ENCODE measurements around the gene GSG1L. TPM values are rescaled to one million over a fixed set of nuclear protein-coding genes. Genes with fewer than 3 reads are reported as not detected.
A peak's percentile ranks its signal among the peaks of the same experiment; 100 is the strongest.

The GSG1L gene
- polyA plus RNA-seq, 3 donors = not detected

DNA sequence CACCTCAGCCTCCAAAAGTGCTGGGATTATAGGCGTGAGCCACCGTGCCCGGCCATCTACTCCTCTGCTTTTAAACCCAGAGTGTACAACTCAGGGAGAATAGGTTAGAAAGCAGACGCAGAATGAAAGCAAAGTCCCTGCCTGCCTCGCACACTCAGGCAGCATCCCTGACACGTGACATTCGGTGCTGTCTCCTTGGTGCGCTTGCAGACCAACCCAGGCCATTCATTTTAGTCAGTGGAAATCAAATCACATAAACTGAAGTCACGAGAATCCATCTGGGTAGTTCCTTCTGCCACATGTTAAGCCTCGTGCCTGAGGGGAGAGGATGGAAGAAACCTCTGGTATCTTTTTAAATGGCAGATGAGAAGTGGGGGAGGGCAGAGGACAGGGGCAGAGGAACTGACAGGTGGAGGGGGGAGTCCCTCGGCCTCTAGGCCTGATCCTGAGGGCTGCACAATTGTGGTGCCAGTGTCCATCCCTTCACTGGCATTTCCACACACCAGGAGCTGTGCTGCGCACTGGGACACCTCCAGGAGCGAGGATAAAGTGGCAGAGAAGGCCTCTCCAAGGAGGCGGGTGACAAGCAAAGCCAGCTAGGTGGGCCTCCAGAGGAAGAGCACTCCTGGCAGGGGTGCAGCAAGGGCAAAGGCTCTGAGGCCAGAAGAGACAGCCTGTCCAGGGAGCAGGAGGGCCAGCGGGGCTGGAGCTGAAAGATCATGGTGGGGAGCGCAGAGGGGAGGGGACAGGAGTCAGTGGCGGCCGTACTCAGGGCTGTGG is 317.2 kb downstream of the GSG1L start:
- no peak overlapping the region for H2AFZ ChIP-seq (ENCODE audit: insufficient read depth, low read depth, low read length, poor library complexity, severe bottlenecking)
- peaks cover 0 to 4% of the 10 kb centered on the region in 2 donors for H3K9me3 ChIP-seq (replicated peaks in 1 of 2; ENCODE audit: control insufficient read depth in 1 of 2, insufficient read depth in 1 of 2, low read length in 2 of 2)
- no peak overlapping the region for H3K9ac ChIP-seq (ENCODE audit: insufficient read depth, low read length, poor library complexity, severe bottlenecking)
- H3K36me3 ChIP-seq (replicated peaks in 1 of 2; ENCODE audit: control insufficient read depth in 1 of 2, insufficient read depth in 2 of 2, low read length in 2 of 2) = peaks cover 5 to 13% of the 10 kb centered on the region in 2 donors
- intact Hi-C loops (cut with micrococcal nuclease) = no loop called here
- no peak for DNase-seq
- Mint-ChIP-seq H3K4me1 (peaks cover 7% of the 10 kb centered on the region), H3K4me3 (no peak overlapping the region), H3K36me3 (peaks cover 13 to 27% of the 10 kb centered on the region in 2 donors), H3K27me3 (ENCODE audit: low read depth in 3 of 3) (peaks cover 0 to 3% (median 0%) of the 10 kb centered on the region in 3 donors), H3K9me3 (peaks cover 0 to 8% (median 4%) of the 10 kb centered on the region in 7 donors), H3K27ac (peak overlapping the region in 2 of 7 donors; percentile 5 to 55)
- TF ChIP-seq, protein P1, sequence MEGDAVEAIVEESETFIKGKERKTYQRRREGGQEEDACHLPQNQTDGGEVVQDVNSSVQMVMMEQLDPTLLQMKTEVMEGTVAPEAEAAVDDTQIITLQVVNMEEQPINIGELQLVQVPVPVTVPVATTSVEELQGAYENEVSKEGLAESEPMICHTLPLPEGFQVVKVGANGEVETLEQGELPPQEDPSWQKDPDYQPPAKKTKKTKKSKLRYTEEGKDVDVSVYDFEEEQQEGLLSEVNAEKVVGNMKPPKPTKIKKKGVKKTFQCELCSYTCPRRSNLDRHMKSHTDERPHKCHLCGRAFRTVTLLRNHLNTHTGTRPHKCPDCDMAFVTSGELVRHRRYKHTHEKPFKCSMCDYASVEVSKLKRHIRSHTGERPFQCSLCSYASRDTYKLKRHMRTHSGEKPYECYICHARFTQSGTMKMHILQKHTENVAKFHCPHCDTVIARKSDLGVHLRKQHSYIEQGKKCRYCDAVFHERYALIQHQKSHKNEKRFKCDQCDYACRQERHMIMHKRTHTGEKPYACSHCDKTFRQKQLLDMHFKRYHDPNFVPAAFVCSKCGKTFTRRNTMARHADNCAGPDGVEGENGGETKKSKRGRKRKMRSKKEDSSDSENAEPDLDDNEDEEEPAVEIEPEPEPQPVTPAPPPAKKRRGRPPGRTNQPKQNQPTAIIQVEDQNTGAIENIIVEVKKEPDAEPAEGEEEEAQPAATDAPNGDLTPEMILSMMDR (IDR thresholded peaks at IDR 0.05) = no peak
- peaks cover 7 to 8% of the 10 kb centered on the region in 2 donors for H3K4me1 ChIP-seq (ENCODE audit: control insufficient read depth in 1 of 2, insufficient read depth in 2 of 2, low read length in 2 of 2)
- H3K4me2 ChIP-seq (replicated peaks; ENCODE audit: extremely low read depth, low read length, poor library complexity, severe bottlenecking) = no peak overlapping the region
- no peak overlapping the region for H3K27ac ChIP-seq (ENCODE audit: low read depth in 1 of 2, low read length in 2 of 2)
- H3K79me2 ChIP-seq (ENCODE audit: insufficient read depth, low read length) = no peaks in the 10 kb centered on the region
- WGBS (ENCODE audit: insufficient coverage) = 98% methylated on average over 14 of the region's 18 CpGs
- no peaks in the 10 kb centered on the region for H4K20me1 ChIP-seq (ENCODE audit: insufficient read depth, low read length)
- H3K27me3 ChIP-seq (ENCODE audit: control insufficient read depth in 2 of 2, insufficient read depth in 2 of 2, low read length in 2 of 2) = no peaks in the 10 kb centered on the region
- no peak overlapping the region for H3K4me3 ChIP-seq (replicated peaks in 1 of 3; ENCODE audit: low read depth in 2 of 3, low read length in 3 of 3)

DNA sequence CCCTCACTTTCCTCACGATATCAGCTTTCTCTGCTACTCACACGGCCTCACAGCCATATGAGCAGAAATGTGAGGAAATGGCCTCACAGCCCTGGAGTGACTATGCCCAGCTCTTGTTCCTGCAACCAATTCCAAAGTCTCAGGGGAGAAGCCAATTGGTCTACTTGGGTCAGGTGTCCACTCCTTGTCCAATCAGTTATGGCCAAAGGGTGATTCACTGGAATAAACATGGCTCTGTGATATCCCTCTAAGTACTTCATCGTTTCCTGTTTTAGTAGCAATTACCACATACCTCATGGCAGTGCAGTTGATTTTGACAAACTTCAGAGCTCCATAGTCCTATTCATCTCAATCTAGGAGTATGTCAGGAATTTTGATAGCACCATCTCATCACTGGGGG is 318.2 kb downstream of the GSG1L start:
- no peaks in the 10 kb centered on the region for H3K27me3 ChIP-seq (ENCODE audit: control insufficient read depth in 2 of 2, insufficient read depth in 2 of 2, low read length in 2 of 2)
- H3K4me3 Mint-ChIP-seq = no peak overlapping the region
- H4K20me1 ChIP-seq (ENCODE audit: insufficient read depth, low read length) = no peaks in the 10 kb centered on the region
- no peak overlapping the region for H3K27ac ChIP-seq (ENCODE audit: low read depth in 1 of 2, low read length in 2 of 2)
- H3K79me2 ChIP-seq (ENCODE audit: insufficient read depth, low read length) = no peaks in the 10 kb centered on the region
- peaks cover 0 to 4% of the 10 kb centered on the region in 2 donors for H3K9me3 ChIP-seq (replicated peaks in 1 of 2; ENCODE audit: control insufficient read depth in 1 of 2, insufficient read depth in 1 of 2, low read length in 2 of 2)
- DNase-seq = peak in 1 of 3 donors; percentile 37
- H3K4me2 ChIP-seq (replicated peaks; ENCODE audit: extremely low read depth, low read length, poor library complexity, severe bottlenecking) = no peak overlapping the region
- H3K36me3 Mint-ChIP-seq = peaks cover 15 to 26% of the 10 kb centered on the region in 2 donors
- TF ChIP-seq, protein P1 (IDR thresholded peaks at IDR 0.05) = no peak
- 100% methylated on average over 1 of the region's 3 CpGs for WGBS (ENCODE audit: insufficient coverage)
- peaks cover 7 to 8% of the 10 kb centered on the region in 2 donors for H3K4me1 ChIP-seq (ENCODE audit: control insufficient read depth in 1 of 2, insufficient read depth in 2 of 2, low read length in 2 of 2)
- H3K27me3 Mint-ChIP-seq (ENCODE audit: low read depth in 3 of 3) = peaks cover 0 to 3% (median 0%) of the 10 kb centered on the region in 3 donors
- no peak overlapping the region for H2AFZ ChIP-seq (ENCODE audit: insufficient read depth, low read depth, low read length, poor library complexity, severe bottlenecking)
- peaks cover 7 to 22% of the 10 kb centered on the region in 2 donors for H3K36me3 ChIP-seq (replicated peaks in 1 of 2; ENCODE audit: control insufficient read depth in 1 of 2, insufficient read depth in 2 of 2, low read length in 2 of 2)
- H3K9ac ChIP-seq (ENCODE audit: insufficient read depth, low read length, poor library complexity, severe bottlenecking) = no peak overlapping the region
- H3K27ac Mint-ChIP-seq = peak overlapping the region in 1 of 7 donors; percentile 41
- intact Hi-C loops (cut with micrococcal nuclease) = no loop called here
- no peak overlapping the region for H3K4me3 ChIP-seq (replicated peaks in 1 of 3; ENCODE audit: low read depth in 2 of 3, low read length in 3 of 3)
- peaks cover 7% of the 10 kb centered on the region for H3K4me1 Mint-ChIP-seq
- peaks cover 0 to 8% (median 4%) of the 10 kb centered on the region in 7 donors for H3K9me3 Mint-ChIP-seq

Data from CD14-positive monocyte (primary cell).